ENCODE results near the gene CKLF. TPM values are rescaled to one million over a fixed set of nuclear protein-coding genes. Genes with fewer than 3 reads are reported as not detected.

CKLF gene
- total and polyA plus RNA-seq, 2 donors from 2014 or later = 28.7 to 42.4 TPM

- no peak overlapping the region for H3K9ac ChIP-seq (ENCODE audit: low read length in 3 of 3)
- H3K27me3 ChIP-seq (ENCODE audit: control insufficient read depth, insufficient read depth, low read length) = peaks cover 2% of the 10 kb centered on the region
- H3K9me3 ChIP-seq (ENCODE audit: control insufficient read depth in 2 of 3, insufficient read depth in 1 of 3, low read length in 3 of 3) = no peaks in the 10 kb centered on the region
- TF ChIP-seq, protein P1, sequence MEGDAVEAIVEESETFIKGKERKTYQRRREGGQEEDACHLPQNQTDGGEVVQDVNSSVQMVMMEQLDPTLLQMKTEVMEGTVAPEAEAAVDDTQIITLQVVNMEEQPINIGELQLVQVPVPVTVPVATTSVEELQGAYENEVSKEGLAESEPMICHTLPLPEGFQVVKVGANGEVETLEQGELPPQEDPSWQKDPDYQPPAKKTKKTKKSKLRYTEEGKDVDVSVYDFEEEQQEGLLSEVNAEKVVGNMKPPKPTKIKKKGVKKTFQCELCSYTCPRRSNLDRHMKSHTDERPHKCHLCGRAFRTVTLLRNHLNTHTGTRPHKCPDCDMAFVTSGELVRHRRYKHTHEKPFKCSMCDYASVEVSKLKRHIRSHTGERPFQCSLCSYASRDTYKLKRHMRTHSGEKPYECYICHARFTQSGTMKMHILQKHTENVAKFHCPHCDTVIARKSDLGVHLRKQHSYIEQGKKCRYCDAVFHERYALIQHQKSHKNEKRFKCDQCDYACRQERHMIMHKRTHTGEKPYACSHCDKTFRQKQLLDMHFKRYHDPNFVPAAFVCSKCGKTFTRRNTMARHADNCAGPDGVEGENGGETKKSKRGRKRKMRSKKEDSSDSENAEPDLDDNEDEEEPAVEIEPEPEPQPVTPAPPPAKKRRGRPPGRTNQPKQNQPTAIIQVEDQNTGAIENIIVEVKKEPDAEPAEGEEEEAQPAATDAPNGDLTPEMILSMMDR (IDR thresholded peaks at IDR 0.05; ENCODE audit: borderline replicate concordance, extremely low read depth, insufficient read depth) = no peak
- intact Hi-C loops (cut with DNase I) = no loop called here
- FAIRE-seq (no peak), DNase-seq (no peak)
- no peaks in the 10 kb centered on the region for H3K4me1 ChIP-seq (ENCODE audit: control insufficient read depth in 2 of 3, insufficient read depth in 2 of 3, low read depth in 1 of 3, low read length in 3 of 3)
- H3K4me3 ChIP-seq (ENCODE audit: low read length in 3 of 3) = no peak overlapping the region
- no peaks in the 10 kb centered on the region for H3K36me3 ChIP-seq (ENCODE audit: control insufficient read depth in 2 of 3, insufficient read depth in 3 of 3, low read length in 3 of 3)
- H3K27ac ChIP-seq (ENCODE audit: low read depth in 2 of 2, low read length in 2 of 2) = no peak overlapping the region
Measured at GRCh38 chr16:66574531-66574930, 22.2 kb downstream of the CKLF start.

DNA sequence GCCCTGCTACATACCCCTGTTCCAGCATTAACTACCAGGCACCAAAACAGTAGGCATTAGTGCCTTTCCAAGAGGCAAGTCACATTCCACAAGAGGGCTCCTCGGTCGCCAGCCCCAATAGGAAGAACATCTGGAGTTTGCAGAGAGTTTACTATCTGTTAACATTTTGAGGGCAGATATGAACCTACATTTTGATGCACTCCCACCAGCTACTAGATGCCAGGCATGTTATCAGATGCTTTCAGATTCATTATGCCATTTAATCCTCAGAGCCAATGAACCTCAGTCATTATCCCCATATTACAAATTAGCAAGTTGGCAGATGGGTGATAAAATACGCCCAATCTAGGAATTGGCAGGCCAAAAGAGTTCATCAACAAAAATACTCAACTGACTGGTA, 22.7 kb downstream of the CKLF start:
- no peak for FAIRE-seq
- intact Hi-C loops (cut with DNase I) = no loop called here

GRCh38 chr16:66576296-66576695, 23.9 kb downstream of the CKLF start:
- H3K4me1 ChIP-seq (ENCODE audit: control insufficient read depth in 2 of 3, insufficient read depth in 2 of 3, low read depth in 1 of 3, low read length in 3 of 3) = peaks cover 2 to 7% (median 4%) of the 10 kb centered on the region in 3 donors
- no peak overlapping the region for H3K27ac ChIP-seq (ENCODE audit: low read depth in 2 of 2, low read length in 2 of 2)
- intact Hi-C loops (cut with DNase I) = no loop called here
- no peak for FAIRE-seq
- no peaks in the 10 kb centered on the region for H3K9me3 ChIP-seq (ENCODE audit: control insufficient read depth in 2 of 3, insufficient read depth in 1 of 3, low read length in 3 of 3)
- peaks cover 2% of the 10 kb centered on the region for H3K27me3 ChIP-seq (ENCODE audit: control insufficient read depth, insufficient read depth, low read length)
- H3K4me3 ChIP-seq (ENCODE audit: low read length in 3 of 3) = no peak overlapping the region
- no peak for DNase-seq
- TF ChIP-seq, protein P1 (IDR thresholded peaks at IDR 0.05; ENCODE audit: borderline replicate concordance, extremely low read depth, insufficient read depth) = no peak
- H3K36me3 ChIP-seq (ENCODE audit: control insufficient read depth in 2 of 3, insufficient read depth in 3 of 3, low read length in 3 of 3) = no peaks in the 10 kb centered on the region
- no peak overlapping the region for H3K9ac ChIP-seq (ENCODE audit: low read length in 3 of 3)

More for the DNA sequence above, 22.7 kb downstream of the CKLF start:
- no peaks in the 10 kb centered on the region for H3K9me3 ChIP-seq (ENCODE audit: control insufficient read depth in 2 of 3, insufficient read depth in 1 of 3, low read length in 3 of 3)
- H3K9ac ChIP-seq (ENCODE audit: low read length in 3 of 3) = no peak overlapping the region
- DNase-seq = no peak
- no peak overlapping the region for H3K27ac ChIP-seq (ENCODE audit: low read depth in 2 of 2, low read length in 2 of 2)
- no peaks in the 10 kb centered on the region for H3K4me1 ChIP-seq (ENCODE audit: control insufficient read depth in 2 of 3, insufficient read depth in 2 of 3, low read depth in 1 of 3, low read length in 3 of 3)
- H3K27me3 ChIP-seq (ENCODE audit: control insufficient read depth, insufficient read depth, low read length) = peaks cover 2% of the 10 kb centered on the region
- TF ChIP-seq, protein P1 (IDR thresholded peaks at IDR 0.05; ENCODE audit: borderline replicate concordance, extremely low read depth, insufficient read depth) = no peak
- H3K4me3 ChIP-seq (ENCODE audit: low read length in 3 of 3) = no peak overlapping the region
- no peaks in the 10 kb centered on the region for H3K36me3 ChIP-seq (ENCODE audit: control insufficient read depth in 2 of 3, insufficient read depth in 3 of 3, low read length in 3 of 3)
